Measurements from ENCODE around the gene CALU.

Gene CALU

DNA sequence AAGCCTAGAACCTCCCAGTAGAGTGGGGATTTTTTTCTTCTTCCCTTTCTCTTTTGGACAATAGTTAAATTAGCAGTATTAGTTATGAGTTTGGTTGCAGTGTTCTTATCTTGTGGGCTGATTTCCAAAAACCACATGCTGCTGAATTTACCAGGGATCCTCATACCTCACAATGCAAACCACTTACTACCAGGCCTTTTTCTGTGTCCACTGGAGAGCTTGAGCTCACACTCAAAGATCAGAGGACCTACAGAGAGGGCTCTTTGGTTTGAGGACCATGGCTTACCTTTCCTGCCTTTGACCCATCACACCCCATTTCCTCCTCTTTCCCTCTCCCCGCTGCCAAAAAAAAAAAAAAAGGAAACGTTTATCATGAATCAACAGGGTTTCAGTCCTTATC, 31.1 kb downstream of the CALU start:
- Histone ChIP-seq H3K36me3 (ENCODE audit: control insufficient read depth in 2 of 2, insufficient read depth in 2 of 2, low read length in 2 of 2) (peaks cover 34 to 56% of the 10 kb centered on the region in 2 donors), H3K4me1 (ENCODE audit: control insufficient read depth, insufficient read depth, low read length) (peaks cover 4% of the 10 kb centered on the region), H3K9ac (ENCODE audit: low read length in 2 of 2) (no peak overlapping the region), H3K4me3 (ENCODE audit: low read length in 2 of 2) (no peak overlapping the region), H3K27ac (ENCODE audit: low read length) (no peak overlapping the region), H3K27me3 (ENCODE audit: control insufficient read depth in 1 of 2, insufficient read depth in 2 of 2, low read length in 2 of 2) (no peaks in the 10 kb centered on the region), H3K9me3 (ENCODE audit: control insufficient read depth in 2 of 2, low read length in 2 of 2) (no peaks in the 10 kb centered on the region)

DNA sequence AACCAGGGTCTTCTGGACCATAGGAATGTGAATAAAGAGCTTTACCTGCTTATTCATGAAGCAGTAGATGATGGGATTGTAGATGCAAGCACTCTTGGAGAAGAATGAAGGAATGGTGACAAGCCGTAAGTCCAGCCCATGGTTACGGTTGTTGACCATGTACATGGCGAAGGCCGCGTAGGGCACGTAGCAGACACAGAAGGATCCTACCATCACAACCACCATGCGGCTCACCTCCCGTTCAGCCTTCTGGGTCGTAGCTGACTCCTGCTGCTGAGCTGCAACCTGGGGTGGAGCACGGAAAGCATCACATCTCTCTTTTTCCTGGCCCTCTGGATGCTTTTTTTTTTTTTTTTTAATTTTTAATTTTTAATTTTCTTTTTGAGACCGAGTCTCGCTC, 34.4 kb downstream of the CALU start:
- Histone ChIP-seq H3K9me3 (ENCODE audit: control insufficient read depth in 2 of 2, low read length in 2 of 2) (no peaks in the 10 kb centered on the region), H3K4me1 (ENCODE audit: control insufficient read depth, insufficient read depth, low read length) (peaks cover 3% of the 10 kb centered on the region), H3K4me3 (ENCODE audit: low read length in 2 of 2) (no peak overlapping the region), H3K27me3 (ENCODE audit: control insufficient read depth in 1 of 2, insufficient read depth in 2 of 2, low read length in 2 of 2) (no peaks in the 10 kb centered on the region), H3K27ac (ENCODE audit: low read length) (no peak overlapping the region), H3K9ac (ENCODE audit: low read length in 2 of 2) (no peak overlapping the region), H3K36me3 (ENCODE audit: control insufficient read depth in 2 of 2, insufficient read depth in 2 of 2, low read length in 2 of 2) (peaks cover 30 to 46% of the 10 kb centered on the region in 2 donors)

DNA sequence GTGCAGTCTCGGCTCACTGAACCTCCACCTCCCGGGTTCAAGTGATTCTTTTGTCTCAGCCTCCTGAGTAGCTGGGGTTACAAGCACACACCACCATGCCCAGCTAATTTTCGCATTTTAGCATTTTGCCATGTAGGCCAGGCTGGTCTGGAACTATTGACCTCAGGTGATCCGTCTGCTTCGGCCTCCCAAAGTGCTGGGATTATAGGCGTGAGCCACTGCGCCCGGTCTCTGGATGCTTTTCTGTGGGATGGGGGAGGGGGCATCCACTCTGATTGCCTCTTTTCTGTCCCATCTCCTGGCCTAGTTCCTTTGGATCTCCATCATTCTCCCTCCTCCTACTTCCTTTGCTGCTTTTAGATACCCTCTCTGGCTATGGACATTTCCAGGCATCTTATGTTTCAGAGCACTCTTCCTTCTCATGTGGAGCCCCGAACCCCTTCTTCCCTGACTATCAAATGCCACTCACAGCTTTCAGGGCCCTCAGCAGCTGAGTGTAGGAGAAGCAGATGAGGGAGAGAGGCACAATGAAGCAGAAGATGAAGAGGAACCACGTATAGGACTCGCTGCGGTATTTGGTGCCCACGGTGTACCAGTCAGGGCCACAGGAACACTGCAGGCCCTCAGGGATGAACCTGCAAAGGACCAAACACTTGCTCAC, 35.0 kb downstream of the CALU start:
- Histone ChIP-seq H3K4me1 (ENCODE audit: control insufficient read depth, insufficient read depth, low read length) (peaks cover 5% of the 10 kb centered on the region), H3K9me3 (ENCODE audit: control insufficient read depth in 2 of 2, low read length in 2 of 2) (peaks cover 0 to 4% of the 10 kb centered on the region in 2 donors), H3K9ac (ENCODE audit: low read length in 2 of 2) (no peak overlapping the region), H3K27ac (ENCODE audit: low read length) (no peak overlapping the region), H3K27me3 (ENCODE audit: control insufficient read depth in 1 of 2, insufficient read depth in 2 of 2, low read length in 2 of 2) (no peaks in the 10 kb centered on the region), H3K36me3 (ENCODE audit: control insufficient read depth in 2 of 2, insufficient read depth in 2 of 2, low read length in 2 of 2) (peaks cover 25 to 42% of the 10 kb centered on the region in 2 donors), H3K4me3 (ENCODE audit: low read length in 2 of 2) (no peak overlapping the region)

DNA sequence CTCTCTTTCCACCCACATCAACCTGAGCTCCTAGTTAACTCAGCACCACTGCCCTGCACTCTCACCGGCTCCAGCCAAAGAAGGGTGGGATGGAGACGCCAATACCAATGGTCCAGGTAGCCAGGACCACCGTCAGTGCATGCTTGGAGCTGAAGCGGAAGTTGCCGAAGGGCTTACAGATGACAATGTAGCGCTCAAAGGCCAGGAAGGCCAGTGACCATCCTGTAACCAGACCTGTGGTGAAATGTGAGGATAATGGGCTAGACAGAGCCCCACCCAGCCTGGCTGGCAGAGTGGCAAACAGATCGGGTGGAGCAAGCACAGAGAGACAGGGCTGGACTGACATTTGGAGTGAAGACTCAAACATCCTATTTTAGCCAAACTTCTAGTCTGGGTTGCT, 35.8 kb downstream of the CALU start:
- peaks cover 0 to 4% of the 10 kb centered on the region in 2 donors for H3K9me3 ChIP-seq (ENCODE audit: control insufficient read depth in 2 of 2, low read length in 2 of 2)
- H3K27ac ChIP-seq (ENCODE audit: low read length): no peak overlapping the region
- H3K36me3 ChIP-seq (ENCODE audit: control insufficient read depth in 2 of 2, insufficient read depth in 2 of 2, low read length in 2 of 2): peaks cover 17 to 37% of the 10 kb centered on the region in 2 donors
- no peak overlapping the region for H3K4me3 ChIP-seq (ENCODE audit: low read length in 2 of 2)
- no peak overlapping the region for H3K9ac ChIP-seq (ENCODE audit: low read length in 2 of 2)
- peaks cover 5% of the 10 kb centered on the region for H3K4me1 ChIP-seq (ENCODE audit: control insufficient read depth, insufficient read depth, low read length)
- H3K27me3 ChIP-seq (ENCODE audit: control insufficient read depth in 1 of 2, insufficient read depth in 2 of 2, low read length in 2 of 2): no peaks in the 10 kb centered on the region

DNA sequence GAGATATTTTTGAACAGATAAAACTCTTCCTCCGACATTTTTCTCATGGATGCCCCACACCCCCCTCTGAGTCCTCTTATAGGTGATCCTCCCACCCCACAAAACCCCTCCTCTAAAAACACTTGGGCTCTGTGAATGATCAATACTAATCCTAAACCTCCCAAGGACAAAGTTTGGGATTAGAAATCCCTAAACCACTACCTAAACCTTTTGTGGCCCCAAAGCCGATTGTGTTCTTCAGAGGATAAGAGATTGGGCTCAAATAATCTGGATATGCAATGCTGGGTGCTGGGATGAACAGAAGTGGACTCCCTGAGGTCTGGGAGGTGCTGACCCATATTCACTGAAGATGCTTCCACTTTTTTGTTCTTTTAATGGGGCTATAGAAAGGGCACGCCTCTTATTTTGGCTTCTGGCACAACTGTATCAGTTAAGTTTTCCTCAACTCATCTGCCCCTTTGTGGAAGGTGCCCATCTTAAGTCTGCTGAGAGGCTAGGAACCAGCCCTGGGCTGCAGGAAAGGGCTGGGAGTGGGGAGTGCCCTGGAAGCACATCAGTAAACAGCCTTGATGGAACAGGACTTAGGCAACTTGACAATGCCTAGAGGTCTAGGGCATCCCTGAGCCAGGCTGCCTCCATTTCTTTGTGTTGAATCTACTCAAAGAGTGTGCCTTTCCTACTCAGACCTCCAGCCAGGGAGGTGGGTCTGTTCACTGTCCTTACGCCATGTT, 36.8 kb downstream of the CALU start, which contains the start of gene OPN1SW:
OPN1SW (minus strand) TSS at position 51 of the 731 bp plus-strand sequence; CDS start at position 38, 13 bp downstream.
- Histone ChIP-seq H3K27ac (ENCODE audit: low read length) (no peak within 1 kb of the TSS), H3K9ac (ENCODE audit: low read length in 2 of 2) (no peak within 1 kb of the TSS), H3K36me3 (ENCODE audit: control insufficient read depth in 2 of 2, insufficient read depth in 2 of 2, low read length in 2 of 2) (peaks cover 8 to 27% of the 10 kb centered on the region in 2 donors), H3K27me3 (ENCODE audit: control insufficient read depth in 1 of 2, insufficient read depth in 2 of 2, low read length in 2 of 2) (no peaks in the 10 kb centered on the region), H3K4me3 (ENCODE audit: low read length in 2 of 2) (no peak within 1 kb of the TSS), H3K9me3 (ENCODE audit: control insufficient read depth in 2 of 2, low read length in 2 of 2) (peaks cover 0 to 4% of the 10 kb centered on the region in 2 donors), H3K4me1 (ENCODE audit: control insufficient read depth, insufficient read depth, low read length) (peaks cover 10% of the 10 kb centered on the region)

DNA sequence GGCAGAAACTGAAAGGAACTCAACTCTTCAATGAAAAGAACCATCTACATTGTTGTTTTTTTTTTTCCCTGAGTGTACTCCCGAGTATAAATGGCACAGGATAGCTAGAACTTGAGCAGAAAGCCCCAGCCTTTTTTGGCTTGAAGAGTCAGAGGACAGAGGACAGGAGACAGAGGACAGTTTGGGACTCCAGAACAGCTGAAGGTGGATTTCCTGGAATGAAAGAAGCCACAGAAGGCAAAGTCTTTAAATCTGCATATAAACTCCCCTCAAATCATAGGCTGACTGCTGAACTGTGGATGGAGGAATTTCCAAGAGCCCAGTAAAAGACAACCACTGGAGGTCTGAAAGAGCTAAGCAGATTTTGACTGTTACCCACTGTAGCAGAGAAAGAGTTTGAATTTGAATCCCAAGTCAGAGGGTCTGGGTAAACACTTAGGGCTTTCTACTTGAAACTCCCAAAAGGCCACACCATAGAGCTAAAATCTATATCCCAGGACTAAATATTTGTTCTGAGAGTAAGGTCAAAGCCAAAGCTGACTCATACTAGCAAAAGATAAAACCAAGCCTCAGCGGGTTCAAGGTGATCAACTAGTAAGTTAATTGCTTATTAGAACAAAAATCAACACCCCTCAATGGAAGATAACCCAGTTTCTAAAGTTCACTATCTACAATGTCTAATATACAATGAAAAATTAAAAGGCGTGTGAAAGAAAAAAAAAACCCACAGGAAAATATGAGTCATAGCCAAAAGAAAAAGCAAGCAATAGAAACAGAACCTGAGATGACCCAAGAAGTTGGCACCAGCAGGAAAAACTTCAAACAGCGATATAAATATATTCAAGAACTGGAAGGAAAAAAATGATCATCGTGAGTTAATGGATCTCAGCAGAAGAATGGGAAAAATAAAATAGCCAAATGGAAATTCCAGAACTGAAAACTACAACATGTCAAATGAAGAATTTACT, 38.3 kb downstream of the CALU start:
- Histone ChIP-seq H3K36me3 (ENCODE audit: control insufficient read depth in 2 of 2, insufficient read depth in 2 of 2, low read length in 2 of 2) (peaks cover 3 to 13% of the 10 kb centered on the region in 2 donors), H3K4me1 (ENCODE audit: control insufficient read depth, insufficient read depth, low read length) (peaks cover 19% of the 10 kb centered on the region), H3K27ac (ENCODE audit: low read length) (peak overlapping the region; percentile 68), H3K9ac (ENCODE audit: low read length in 2 of 2) (no peak overlapping the region), H3K27me3 (ENCODE audit: control insufficient read depth in 1 of 2, insufficient read depth in 2 of 2, low read length in 2 of 2) (no peaks in the 10 kb centered on the region), H3K4me3 (ENCODE audit: low read length in 2 of 2) (no peak overlapping the region), H3K9me3 (ENCODE audit: control insufficient read depth in 2 of 2, low read length in 2 of 2) (peaks cover 0 to 4% of the 10 kb centered on the region in 2 donors)

DNA sequence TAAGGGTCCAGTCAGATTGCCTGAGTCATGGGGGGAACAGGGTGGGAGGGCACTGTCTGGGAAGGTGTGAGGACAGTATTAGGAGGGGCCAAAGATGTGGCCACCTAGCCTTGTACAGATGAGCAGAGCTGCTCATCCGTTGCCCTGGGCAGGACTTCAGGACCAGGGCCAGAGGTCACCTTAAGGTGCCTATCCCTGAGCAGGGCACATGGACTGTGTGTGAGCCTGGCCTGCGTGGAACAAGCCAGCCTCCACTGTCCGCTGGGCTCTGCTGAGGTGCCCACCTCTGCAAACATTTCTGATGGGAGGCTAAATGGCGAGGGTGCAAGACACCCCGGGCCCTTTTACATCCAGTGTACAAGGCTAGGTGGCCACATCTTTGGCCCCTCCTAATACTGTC, 39.8 kb downstream of the CALU start:
- Histone ChIP-seq H3K4me1 (ENCODE audit: control insufficient read depth, insufficient read depth, low read length) (peaks cover 34% of the 10 kb centered on the region), H3K27ac (ENCODE audit: low read length) (no peak overlapping the region), H3K27me3 (ENCODE audit: control insufficient read depth in 1 of 2, insufficient read depth in 2 of 2, low read length in 2 of 2) (no peaks in the 10 kb centered on the region), H3K9ac (ENCODE audit: low read length in 2 of 2) (no peak overlapping the region), H3K9me3 (ENCODE audit: control insufficient read depth in 2 of 2, low read length in 2 of 2) (peaks cover 0 to 4% of the 10 kb centered on the region in 2 donors), H3K4me3 (ENCODE audit: low read length in 2 of 2) (no peak overlapping the region), H3K36me3 (ENCODE audit: control insufficient read depth in 2 of 2, insufficient read depth in 2 of 2, low read length in 2 of 2) (peaks cover 0 to 6% of the 10 kb centered on the region in 2 donors)

DNA sequence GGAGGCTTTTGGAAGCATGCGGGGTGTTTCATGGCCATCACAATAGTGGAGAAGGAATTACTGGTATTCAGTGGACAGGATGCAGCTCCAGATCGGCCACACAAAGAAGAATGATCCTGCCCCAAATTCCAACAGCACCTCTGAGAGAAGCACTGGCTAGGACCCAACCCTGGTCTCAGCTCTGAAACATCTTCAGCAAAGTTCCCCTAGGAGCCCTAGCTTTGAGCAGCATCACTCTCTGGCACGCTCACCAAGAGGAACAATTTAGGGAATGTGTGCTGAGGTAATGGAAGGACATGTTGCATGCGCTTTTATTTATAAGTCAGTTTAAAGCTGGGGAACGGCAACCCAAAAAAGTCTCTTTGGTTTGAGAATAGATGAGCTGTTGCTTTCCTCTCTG, 42.0 kb downstream of the CALU start:
- Histone ChIP-seq H3K27me3 (ENCODE audit: control insufficient read depth in 1 of 2, insufficient read depth in 2 of 2, low read length in 2 of 2) (no peaks in the 10 kb centered on the region), H3K27ac (ENCODE audit: low read length) (peak overlapping the region; percentile 79), H3K4me1 (ENCODE audit: control insufficient read depth, insufficient read depth, low read length) (peaks cover 34% of the 10 kb centered on the region), H3K36me3 (ENCODE audit: control insufficient read depth in 2 of 2, insufficient read depth in 2 of 2, low read length in 2 of 2) (no peaks in the 10 kb centered on the region), H3K9me3 (ENCODE audit: control insufficient read depth in 2 of 2, low read length in 2 of 2) (peaks cover 0 to 4% of the 10 kb centered on the region in 2 donors), H3K9ac (ENCODE audit: low read length in 2 of 2) (no peak overlapping the region), H3K4me3 (ENCODE audit: low read length in 2 of 2) (no peak overlapping the region)

DNA sequence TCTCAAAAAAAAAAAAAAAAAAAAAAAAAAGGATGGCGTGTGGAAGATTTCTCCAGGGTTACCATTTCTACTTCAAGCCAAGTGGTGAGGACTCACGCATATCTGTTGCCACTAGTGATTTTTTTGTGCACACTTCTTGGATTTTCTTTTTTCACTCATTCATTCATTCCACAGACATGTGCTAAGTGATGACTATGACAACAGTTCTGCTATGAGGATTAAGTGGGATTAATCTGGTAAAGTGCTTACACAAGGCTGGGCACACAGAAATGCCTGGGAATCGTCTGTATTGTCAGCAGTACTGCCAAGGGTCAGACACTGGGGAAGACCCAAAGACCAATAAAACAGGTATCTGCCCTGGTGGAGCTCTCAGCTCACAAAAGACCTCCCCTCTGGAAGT, 42.7 kb downstream of the CALU start:
- H3K27ac ChIP-seq (ENCODE audit: low read length): peak overlapping the region; percentile 79
- H3K9me3 ChIP-seq (ENCODE audit: control insufficient read depth in 2 of 2, low read length in 2 of 2): peaks cover 0 to 4% of the 10 kb centered on the region in 2 donors
- H3K9ac ChIP-seq (ENCODE audit: low read length in 2 of 2): peak overlapping the region in 1 of 2 donors; percentile 34
- H3K4me1 ChIP-seq (ENCODE audit: control insufficient read depth, insufficient read depth, low read length): peaks cover 31% of the 10 kb centered on the region
- no peak overlapping the region for H3K4me3 ChIP-seq (ENCODE audit: low read length in 2 of 2)
- H3K27me3 ChIP-seq (ENCODE audit: control insufficient read depth in 1 of 2, insufficient read depth in 2 of 2, low read length in 2 of 2): no peaks in the 10 kb centered on the region
- H3K36me3 ChIP-seq (ENCODE audit: control insufficient read depth in 2 of 2, insufficient read depth in 2 of 2, low read length in 2 of 2): no peaks in the 10 kb centered on the region

DNA sequence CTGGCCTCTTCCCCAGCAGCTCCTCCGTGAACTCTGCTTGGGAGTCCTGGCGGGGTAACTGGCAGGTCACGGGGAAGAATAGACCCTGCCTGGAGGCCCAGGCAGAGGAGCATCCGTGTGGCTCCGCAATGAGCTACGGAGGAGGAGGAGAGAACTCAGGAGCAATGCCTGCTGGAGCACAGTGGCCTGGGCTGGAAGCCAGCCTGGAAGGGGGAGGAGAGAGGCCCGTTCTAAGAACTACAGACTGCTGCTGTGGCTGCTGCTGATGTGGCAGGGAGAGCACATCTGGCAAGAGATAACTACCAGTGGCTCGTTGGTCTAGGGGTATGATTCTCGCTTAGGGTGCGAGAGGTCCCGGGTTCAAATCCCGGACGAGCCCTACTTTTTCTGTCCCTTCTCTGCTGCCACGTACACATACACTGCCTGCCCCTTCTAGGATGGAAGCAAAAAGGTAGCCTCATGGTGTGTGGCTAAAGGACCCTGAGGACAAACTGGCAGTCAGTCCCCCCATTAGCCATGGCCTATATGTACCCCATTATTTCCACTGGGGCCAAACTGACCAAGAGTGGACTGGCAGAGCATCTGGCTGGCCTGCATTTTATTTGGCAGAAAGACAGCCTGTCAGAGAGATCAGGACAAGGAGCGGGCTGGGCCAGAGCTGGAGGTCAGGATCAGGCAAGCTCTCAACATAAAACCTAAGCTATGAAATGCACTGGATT, 44.1 kb downstream of the CALU start:
- no peaks in the 10 kb centered on the region for H3K27me3 ChIP-seq (ENCODE audit: control insufficient read depth in 1 of 2, insufficient read depth in 2 of 2, low read length in 2 of 2)
- peak overlapping the region in 1 of 2 donors; percentile 51 for H3K9ac ChIP-seq (ENCODE audit: low read length in 2 of 2)
- peaks cover 0 to 4% of the 10 kb centered on the region in 2 donors for H3K9me3 ChIP-seq (ENCODE audit: control insufficient read depth in 2 of 2, low read length in 2 of 2)
- H3K27ac ChIP-seq (ENCODE audit: low read length): peak overlapping the region; percentile 79
- H3K36me3 ChIP-seq (ENCODE audit: control insufficient read depth in 2 of 2, insufficient read depth in 2 of 2, low read length in 2 of 2): no peaks in the 10 kb centered on the region
- peaks cover 31% of the 10 kb centered on the region for H3K4me1 ChIP-seq (ENCODE audit: control insufficient read depth, insufficient read depth, low read length)
- H3K4me3 ChIP-seq (ENCODE audit: low read length in 2 of 2): peak overlapping the region in 1 of 2 donors; percentile 44
